ENCODE measurements around the gene TMPRSS6. TPM values are rescaled to one million over a fixed set of nuclear protein-coding genes. Genes with fewer than 3 reads are reported as not detected.

Gene TMPRSS6
- total RNA-seq, 4 donors from 2014 or later = not detected

DNA sequence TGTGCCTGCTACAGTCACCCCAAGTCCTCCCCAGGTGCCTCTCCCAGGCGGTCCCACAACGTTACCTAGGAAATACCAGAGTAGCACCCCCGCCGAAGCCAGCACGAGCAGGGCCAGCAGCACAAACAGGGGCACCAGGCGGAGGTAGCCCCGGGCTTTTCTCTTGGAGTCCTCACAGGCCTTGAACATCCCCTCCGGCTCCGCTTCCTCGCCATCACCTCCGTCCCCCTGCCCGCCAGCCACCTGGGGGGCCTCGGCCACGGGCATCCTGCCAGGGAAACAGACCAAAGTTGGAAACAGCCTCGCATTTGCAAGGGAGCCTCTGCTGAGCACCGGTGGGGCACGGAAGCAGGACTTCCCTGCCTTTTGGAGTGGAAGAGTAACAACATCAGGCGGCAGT, 6.4 kb downstream of the TMPRSS6 start:
- Histone ChIP-seq H3K27me3 (peaks cover 65% of the 10 kb centered on the region), H3K9me3 (no peaks in the 10 kb centered on the region), H3K4me1 (no peaks in the 10 kb centered on the region), H3K27ac (no peak overlapping the region), H3K4me3 (no peak overlapping the region), H3K36me3 (no peaks in the 10 kb centered on the region)
- TF ChIP-seq POLR2A (IDR thresholded peaks at IDR 0.05) (no peak), POLR2AphosphoS5 (IDR thresholded peaks at IDR 0.05) (no peak), EP300 (IDR thresholded peaks at IDR 0.05) (no peak)
- TF ChIP-seq, protein P1, sequence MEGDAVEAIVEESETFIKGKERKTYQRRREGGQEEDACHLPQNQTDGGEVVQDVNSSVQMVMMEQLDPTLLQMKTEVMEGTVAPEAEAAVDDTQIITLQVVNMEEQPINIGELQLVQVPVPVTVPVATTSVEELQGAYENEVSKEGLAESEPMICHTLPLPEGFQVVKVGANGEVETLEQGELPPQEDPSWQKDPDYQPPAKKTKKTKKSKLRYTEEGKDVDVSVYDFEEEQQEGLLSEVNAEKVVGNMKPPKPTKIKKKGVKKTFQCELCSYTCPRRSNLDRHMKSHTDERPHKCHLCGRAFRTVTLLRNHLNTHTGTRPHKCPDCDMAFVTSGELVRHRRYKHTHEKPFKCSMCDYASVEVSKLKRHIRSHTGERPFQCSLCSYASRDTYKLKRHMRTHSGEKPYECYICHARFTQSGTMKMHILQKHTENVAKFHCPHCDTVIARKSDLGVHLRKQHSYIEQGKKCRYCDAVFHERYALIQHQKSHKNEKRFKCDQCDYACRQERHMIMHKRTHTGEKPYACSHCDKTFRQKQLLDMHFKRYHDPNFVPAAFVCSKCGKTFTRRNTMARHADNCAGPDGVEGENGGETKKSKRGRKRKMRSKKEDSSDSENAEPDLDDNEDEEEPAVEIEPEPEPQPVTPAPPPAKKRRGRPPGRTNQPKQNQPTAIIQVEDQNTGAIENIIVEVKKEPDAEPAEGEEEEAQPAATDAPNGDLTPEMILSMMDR (IDR thresholded peaks at IDR 0.05) = no peak
- no CpG with 5 or more reads among the region's 18 CpGs for WGBS, 2 donors (ENCODE audit: low coverage in 1 of 2)
- ATAC-seq = no peak

GRCh38 chr22:37101311-37102066, 8.0 kb downstream of the TMPRSS6 start:
- Histone ChIP-seq H3K4me1 (no peaks in the 10 kb centered on the region), H3K27me3 (peaks cover 71% of the 10 kb centered on the region), H3K4me3 (no peak overlapping the region), H3K36me3 (no peaks in the 10 kb centered on the region), H3K9me3 (no peaks in the 10 kb centered on the region), H3K27ac (no peak overlapping the region)
- 63 to 88% methylated on average over 2 to 4 of the region's 10 CpGs for WGBS, 2 donors (ENCODE audit: low coverage in 1 of 2)
- TF ChIP-seq, protein P1 (IDR thresholded peaks at IDR 0.05) = no peak
- TF ChIP-seq POLR2AphosphoS5 (IDR thresholded peaks at IDR 0.05) (no peak), EP300 (IDR thresholded peaks at IDR 0.05) (no peak), POLR2A (IDR thresholded peaks at IDR 0.05) (no peak)
- ATAC-seq = no peak

GRCh38 chr22:37100589-37101127, 8.9 kb downstream of the TMPRSS6 start:
- TF ChIP-seq, protein P1 (IDR thresholded peaks at IDR 0.05) = no peak
- Histone ChIP-seq H3K4me1 (no peaks in the 10 kb centered on the region), H3K36me3 (no peaks in the 10 kb centered on the region), H3K27me3 (peaks cover 73% of the 10 kb centered on the region), H3K9me3 (no peaks in the 10 kb centered on the region), H3K4me3 (no peak overlapping the region), H3K27ac (no peak overlapping the region)
- no peak for ATAC-seq
- WGBS, 2 donors (ENCODE audit: low coverage in 1 of 2) = 63 to 89% methylated on average over 3 to 8 of the region's 8 CpGs

DNA sequence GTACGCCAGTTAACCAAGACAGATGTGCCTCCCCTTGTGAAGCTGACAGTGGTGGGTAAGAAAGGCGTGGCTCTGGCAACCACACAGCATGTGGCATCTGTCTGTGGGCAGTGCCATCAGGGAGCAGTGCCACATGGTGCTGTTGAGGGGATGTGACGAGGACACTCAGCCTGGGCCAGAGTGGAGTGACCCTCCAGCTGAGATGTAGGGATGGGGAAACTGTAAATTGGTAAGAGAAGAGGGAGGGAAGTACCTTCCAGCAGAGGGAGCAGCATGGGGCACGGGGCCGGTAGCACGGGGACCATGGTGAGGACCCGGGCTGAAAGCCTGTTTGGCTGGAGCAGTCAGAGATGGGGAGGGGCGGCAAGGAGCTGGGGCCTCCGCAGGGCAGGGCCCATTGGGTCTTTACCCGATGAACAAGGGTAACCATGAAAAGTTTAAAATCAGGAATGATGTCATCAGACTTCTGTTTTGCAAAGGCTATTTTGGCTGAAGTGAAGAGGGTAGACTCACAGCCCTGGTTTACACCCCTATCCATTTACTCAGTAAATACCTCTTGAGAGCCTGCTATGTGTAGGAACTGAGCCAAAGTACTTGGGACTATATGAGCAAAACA, 10.4 kb downstream of the TMPRSS6 start:
- Histone ChIP-seq H3K9me3 (no peaks in the 10 kb centered on the region), H3K27me3 (peaks cover 75% of the 10 kb centered on the region), H3K4me3 (no peak overlapping the region), H3K4me1 (no peaks in the 10 kb centered on the region), H3K36me3 (no peaks in the 10 kb centered on the region), H3K27ac (no peak overlapping the region)
- WGBS, 2 donors (ENCODE audit: low coverage in 1 of 2) = 43 to 44% methylated on average over 7 to 8 of the region's 10 CpGs
- TF ChIP-seq POLR2A (IDR thresholded peaks at IDR 0.05) = no peak
- no peak for TF ChIP-seq EP300 (IDR thresholded peaks at IDR 0.05)
- TF ChIP-seq, protein P1 (IDR thresholded peaks at IDR 0.05) = no peak
- no peak for TF ChIP-seq POLR2AphosphoS5 (IDR thresholded peaks at IDR 0.05)
- ATAC-seq = no peak

DNA sequence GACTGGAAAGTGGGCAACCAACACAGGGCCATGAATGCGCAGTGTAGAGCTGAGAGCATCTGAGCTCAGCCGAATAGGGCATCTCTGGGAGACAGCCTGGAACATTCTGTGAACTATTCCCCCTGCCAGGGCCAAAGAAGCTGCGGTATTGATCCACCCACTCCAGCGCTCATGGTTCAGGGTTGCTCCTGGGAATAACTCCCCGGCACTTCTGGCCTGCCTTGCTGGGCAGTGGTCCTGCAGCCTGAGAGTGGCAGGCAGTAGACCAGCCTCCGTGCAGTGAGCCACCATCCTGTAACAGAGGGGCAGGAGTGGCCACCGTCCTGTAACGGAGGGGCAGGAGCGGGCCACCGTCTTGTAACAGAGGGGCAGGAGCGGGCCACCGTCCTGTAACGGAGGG, 12.2 kb downstream of the TMPRSS6 start:
- H3K27me3 ChIP-seq = peaks cover 75% of the 10 kb centered on the region
- H3K9me3 ChIP-seq = no peaks in the 10 kb centered on the region
- no peak for ATAC-seq
- TF ChIP-seq, protein P1 (IDR thresholded peaks at IDR 0.05) = no peak
- TF ChIP-seq POLR2AphosphoS5 (IDR thresholded peaks at IDR 0.05) (no peak), EP300 (IDR thresholded peaks at IDR 0.05) (no peak), POLR2A (IDR thresholded peaks at IDR 0.05) (no peak)
- H3K27ac ChIP-seq = no peak overlapping the region
- H3K36me3 ChIP-seq = no peaks in the 10 kb centered on the region
- WGBS, 2 donors (ENCODE audit: low coverage in 1 of 2) = no CpG with 5 or more reads among the region's 13 CpGs
- H3K4me1 ChIP-seq = no peaks in the 10 kb centered on the region
- H3K4me3 ChIP-seq = no peak overlapping the region
